Spleen (tissue), 7 donors: ENCODE results near the gene TFAP2C.

ENCODE experiments used
- CTCF ChIP-seq, 11 experiments: fragments of 200-600 bp in 7 of 11; fragments of 450-650 bp in 4 of 11; sonication (generic) in 4 of 11; IDR thresholded peaks in 8 of 11; conservative IDR thresholded peaks in 3 of 11; 1 replicate in 7 of 11; 2 replicates in 4 of 11; pipeline versions ENCODE4 v1.4.0 to v1.8.0; 2016 to 2021; ENCODE audit warnings: antibody characterized with exemption in 11 of 11, inconsistent platforms in 4 of 11, mild to moderate bottlenecking in 1 of 11
- POLR2A ChIP-seq, 3 donors: fragments of 450-650 bp; IDR thresholded peaks; one replicate each; pipeline ENCODE4 v1.5.1; 2017; ENCODE audit warnings: antibody characterized with exemption in 3 of 3, mild to moderate bottlenecking in 1 of 3
- POLR2AphosphoS5 ChIP-seq, 3 donors: sonication (generic); formaldehyde crosslinking; IDR thresholded peaks; one replicate each; pipeline ENCODE4 v1.5.1; 2017; ENCODE audit warnings: antibody characterized with exemption in 3 of 3
- donor health status: DM: no; HTN: no; CAD: no; lungs with moderate emphysema.
- donor health status: DM: no; HTN: no; CAD: no.
- donor health status: DM: no; HTN: no; CAD: no.

DNA sequence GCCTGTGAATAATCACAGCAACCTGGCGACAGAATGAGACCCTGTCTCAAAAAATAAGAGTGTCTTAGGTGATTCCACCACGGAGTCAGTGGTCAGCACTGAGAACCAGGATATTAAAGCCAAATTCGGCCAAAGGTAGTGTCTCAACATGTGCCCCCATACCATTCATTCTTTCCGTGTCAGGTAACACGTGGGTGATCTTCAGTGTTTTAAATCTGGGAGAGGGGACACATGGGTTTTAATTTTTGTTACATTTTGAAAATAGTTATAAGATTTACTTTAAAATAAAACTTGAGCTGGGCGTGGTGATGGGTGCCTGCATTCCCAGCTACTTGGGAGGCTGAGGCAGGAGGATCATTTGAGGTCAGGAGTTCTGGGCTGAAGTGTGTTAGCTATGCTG lies 59.0 kb downstream of the TFAP2C start:
- TF ChIP-seq CTCF (IDR thresholded peaks at IDR 0.05 in 8 of 11, conservative IDR thresholded peaks at IDR 0.05 in 3 of 11), result no peak
- TF ChIP-seq POLR2AphosphoS5 (IDR thresholded peaks at IDR 0.05), result no peak
- no peak for TF ChIP-seq POLR2A (IDR thresholded peaks at IDR 0.05)
